Measurements from ENCODE around the gene SAMD14.

- TF ChIP-seq, protein P1, sequence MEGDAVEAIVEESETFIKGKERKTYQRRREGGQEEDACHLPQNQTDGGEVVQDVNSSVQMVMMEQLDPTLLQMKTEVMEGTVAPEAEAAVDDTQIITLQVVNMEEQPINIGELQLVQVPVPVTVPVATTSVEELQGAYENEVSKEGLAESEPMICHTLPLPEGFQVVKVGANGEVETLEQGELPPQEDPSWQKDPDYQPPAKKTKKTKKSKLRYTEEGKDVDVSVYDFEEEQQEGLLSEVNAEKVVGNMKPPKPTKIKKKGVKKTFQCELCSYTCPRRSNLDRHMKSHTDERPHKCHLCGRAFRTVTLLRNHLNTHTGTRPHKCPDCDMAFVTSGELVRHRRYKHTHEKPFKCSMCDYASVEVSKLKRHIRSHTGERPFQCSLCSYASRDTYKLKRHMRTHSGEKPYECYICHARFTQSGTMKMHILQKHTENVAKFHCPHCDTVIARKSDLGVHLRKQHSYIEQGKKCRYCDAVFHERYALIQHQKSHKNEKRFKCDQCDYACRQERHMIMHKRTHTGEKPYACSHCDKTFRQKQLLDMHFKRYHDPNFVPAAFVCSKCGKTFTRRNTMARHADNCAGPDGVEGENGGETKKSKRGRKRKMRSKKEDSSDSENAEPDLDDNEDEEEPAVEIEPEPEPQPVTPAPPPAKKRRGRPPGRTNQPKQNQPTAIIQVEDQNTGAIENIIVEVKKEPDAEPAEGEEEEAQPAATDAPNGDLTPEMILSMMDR (conservative IDR thresholded peaks at IDR 0.05; ENCODE audit: low read depth, low read length): no peak
- TF ChIP-seq RFX5 (IDR thresholded peaks at IDR 0.05; ENCODE audit: low read depth, low read length) (no peak), RAD21 (IDR thresholded peaks at IDR 0.05; ENCODE audit: low read length) (no peak), POLR2A (IDR thresholded peaks at IDR 0.05; ENCODE audit: low read depth, low read length) (no peak), BHLHE40 (IDR thresholded peaks at IDR 0.05; ENCODE audit: low read depth, low read length) (no peak), RCOR1 (IDR thresholded peaks at IDR 0.05; ENCODE audit: insufficient replicate concordance, low read length) (no peak), MAFK (IDR thresholded peaks at IDR 0.05; ENCODE audit: low read depth, low read length) (no peak), MXI1 (IDR thresholded peaks at IDR 0.05; ENCODE audit: borderline replicate concordance, low read depth, low read length) (no peak), MAZ (IDR thresholded peaks at IDR 0.05; ENCODE audit: borderline replicate concordance, low read depth, low read length) (no peak)
These were observed 40.0 kb upstream of the SAMD14 start for GRCh38 chr17:50169881-50170459.
